Mammary epithelial cell (primary cell): ENCODE measurements around the gene PGBD1.

Experiments
- CTCF ChIP-seq, 2 donors: IDR thresholded peaks in 1 of 2; conservative IDR thresholded peaks in 1 of 2; 2 replicates each; pipeline ENCODE4 v1.5.1; 2011 to 2012; ENCODE audit warnings: inconsistent platforms in 2 of 2, low read length in 2 of 2, mild to moderate bottlenecking in 2 of 2, control low read depth in 1 of 2, low read depth in 1 of 2; ENCODE audit not compliant: insufficient read depth in 1 of 2; ENCODE audit errors: extremely low read depth in 1 of 2
- EZH2 ChIP-seq: IDR thresholded peaks from 2 replicates; pipeline ENCODE4 v1.6.1; 2012; ENCODE audit warnings: low read length, inconsistent platforms, borderline replicate concordance

DNA sequence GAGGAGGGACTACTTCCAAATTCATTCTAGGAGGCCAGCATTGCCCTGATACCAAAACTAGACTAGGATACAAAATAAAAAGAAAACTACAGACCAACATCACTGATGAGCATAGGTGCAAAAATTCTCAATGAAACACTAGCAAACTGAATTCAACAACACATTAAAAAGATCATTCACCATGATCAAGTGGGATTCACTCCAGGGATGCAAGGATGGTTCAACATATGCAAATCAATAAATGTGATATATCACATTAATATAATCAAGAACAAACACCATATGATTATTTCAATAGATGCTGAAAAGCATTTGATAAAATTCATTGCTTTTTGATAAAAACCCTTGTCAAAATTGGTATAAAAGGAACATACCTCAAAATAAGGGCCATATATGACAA, 10.2 kb downstream of the PGBD1 start:
- TF ChIP-seq CTCF (conservative IDR thresholded peaks at IDR 0.05 in 1 of 2, IDR thresholded peaks at IDR 0.05 in 1 of 2; ENCODE audit: extremely low read depth in 1 of 2, insufficient read depth in 1 of 2, low read depth in 1 of 2, low read length in 2 of 2): no peak
- TF ChIP-seq EZH2: no peak
